ENCODE measurements around the gene CCL5.

Gene CCL5

GRCh38 chr17:35879773-35880654 is at the start of gene CCL5:
Gene CCL5 (minus strand): TSS chr17:35880360.
- no peak for DNase-seq

- DNase-seq, result no peak
Measured at GRCh38 chr17:35927714-35928113, 47.6 kb upstream of the CCL5 start.

GRCh38 chr17:35923609-35924114 is 43.5 kb upstream of the CCL5 start:
- DNase-seq, result no peak

- DNase-seq, result no peak
Measured at GRCh38 chr17:35920229-35920628, 40.1 kb upstream of the CCL5 start.

- no peak for DNase-seq
Measured at GRCh38 chr17:35918665-35919064, 38.5 kb upstream of the CCL5 start.

- no peak for DNase-seq
Measured at GRCh38 chr17:35917519-35918213, 37.5 kb upstream of the CCL5 start.

- no peak for DNase-seq
Measured at GRCh38 chr17:35915153-35915964, 35.2 kb upstream of the CCL5 start.

- DNase-seq, result no peak
Measured at GRCh38 chr17:35914354-35914753, 34.2 kb upstream of the CCL5 start.

GRCh38 chr17:35913609-35914008 is 33.4 kb upstream of the CCL5 start:
- no peak for DNase-seq

- no peak for DNase-seq
Measured at GRCh38 chr17:35912942-35913341, 32.8 kb upstream of the CCL5 start.

- DNase-seq, result no peak
Measured at GRCh38 chr17:35912339-35912912, 32.3 kb upstream of the CCL5 start.

GRCh38 chr17:35909408-35909807 is 29.2 kb upstream of the CCL5 start:
- no peak for DNase-seq

- DNase-seq, result no peak
Measured at GRCh38 chr17:35907691-35908090, 27.5 kb upstream of the CCL5 start.

GRCh38 chr17:35906926-35907637 is 26.9 kb upstream of the CCL5 start:
- DNase-seq, result no peak

GRCh38 chr17:35906191-35906925 is 26.2 kb upstream of the CCL5 start:
- DNase-seq, result no peak

GRCh38 chr17:35903451-35903850 is 23.3 kb upstream of the CCL5 start:
- no peak for DNase-seq

GRCh38 chr17:35901631-35902175 is 21.5 kb upstream of the CCL5 start:
- DNase-seq, result no peak

GRCh38 chr17:35900708-35901480 is 20.7 kb upstream of the CCL5 start:
- DNase-seq, result no peak

GRCh38 chr17:35900280-35900679 is 20.1 kb upstream of the CCL5 start:
- no peak for DNase-seq
